Measurements from ENCODE around the gene C3orf62.
A peak's percentile ranks its signal among the peaks of the same experiment; 100 is the strongest.
"Not testable (repeated sequence)": the region's sequence is repeated elsewhere in the genome, so short reads cannot be mapped to it uniquely, and the experiment has no call there.

Gene C3orf62

DNA sequence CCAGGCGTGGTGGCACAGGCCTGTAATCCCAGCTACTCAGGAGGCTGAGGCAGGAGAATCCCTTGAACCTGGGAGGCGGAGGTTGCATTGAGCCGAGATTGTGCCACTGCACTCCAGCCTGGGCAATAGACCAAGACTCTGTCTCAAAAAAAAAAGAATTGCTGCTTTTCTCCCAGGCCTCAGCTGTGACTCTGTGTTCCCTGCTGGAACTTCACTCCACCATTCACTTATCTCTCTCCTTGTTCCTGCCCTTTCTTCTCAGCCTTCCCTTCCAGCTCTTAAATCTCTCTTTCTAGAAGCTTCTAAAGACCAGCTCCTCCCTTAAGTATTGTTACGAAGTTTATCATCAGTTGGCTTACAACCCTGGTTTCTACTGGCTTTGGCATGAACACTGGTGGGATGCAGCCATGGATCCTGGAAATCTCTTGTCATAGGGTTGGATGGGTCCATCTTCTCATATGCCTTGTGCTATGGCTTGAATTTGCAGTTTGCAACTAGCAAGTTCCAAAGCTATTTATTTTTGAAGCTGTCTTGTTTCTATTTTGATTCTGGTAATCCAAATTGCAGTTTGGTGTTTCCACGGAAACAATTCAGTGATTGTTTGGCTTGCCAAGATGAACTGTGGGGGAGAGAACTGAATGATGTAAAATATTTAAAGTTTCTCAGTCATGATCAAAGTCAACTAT, 10.5 kb downstream of the C3orf62 start:
- DNase-seq = no peak

DNA sequence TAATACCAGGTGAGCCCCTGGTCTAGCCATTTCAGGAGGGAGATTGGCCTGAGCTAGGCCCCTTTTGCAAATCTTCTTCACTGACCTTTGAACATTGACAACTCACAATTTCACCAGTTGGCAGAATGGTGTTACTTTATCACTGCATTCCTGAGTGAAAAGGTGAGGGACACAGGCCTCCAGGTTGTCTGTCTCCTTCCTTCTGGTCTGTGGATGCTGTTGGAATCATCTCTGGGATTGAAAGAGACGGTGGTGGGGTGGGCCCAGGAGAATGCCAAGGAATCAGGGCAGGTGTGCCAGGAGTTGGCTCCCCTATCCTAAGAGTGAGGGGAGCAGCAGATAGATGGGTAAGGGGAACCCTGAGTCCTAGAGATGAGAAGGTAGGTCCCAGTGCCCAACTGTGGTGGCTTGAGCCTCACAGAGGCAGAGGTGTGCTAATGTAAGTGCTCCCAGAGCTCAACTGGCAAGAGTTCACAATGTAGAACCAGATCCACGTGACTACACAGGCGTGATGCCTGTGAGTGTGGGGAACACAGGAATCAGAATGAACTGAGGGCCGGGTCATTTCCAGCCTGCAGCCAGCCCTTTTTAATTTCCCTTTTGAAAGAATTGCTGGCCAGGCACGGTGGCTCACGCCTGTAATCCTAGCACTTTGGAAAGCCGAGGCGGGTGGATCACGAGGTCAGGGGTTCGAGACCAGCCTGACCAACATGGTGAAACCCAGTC, 11.2 kb downstream of the C3orf62 start:
- no peak for DNase-seq

DNA sequence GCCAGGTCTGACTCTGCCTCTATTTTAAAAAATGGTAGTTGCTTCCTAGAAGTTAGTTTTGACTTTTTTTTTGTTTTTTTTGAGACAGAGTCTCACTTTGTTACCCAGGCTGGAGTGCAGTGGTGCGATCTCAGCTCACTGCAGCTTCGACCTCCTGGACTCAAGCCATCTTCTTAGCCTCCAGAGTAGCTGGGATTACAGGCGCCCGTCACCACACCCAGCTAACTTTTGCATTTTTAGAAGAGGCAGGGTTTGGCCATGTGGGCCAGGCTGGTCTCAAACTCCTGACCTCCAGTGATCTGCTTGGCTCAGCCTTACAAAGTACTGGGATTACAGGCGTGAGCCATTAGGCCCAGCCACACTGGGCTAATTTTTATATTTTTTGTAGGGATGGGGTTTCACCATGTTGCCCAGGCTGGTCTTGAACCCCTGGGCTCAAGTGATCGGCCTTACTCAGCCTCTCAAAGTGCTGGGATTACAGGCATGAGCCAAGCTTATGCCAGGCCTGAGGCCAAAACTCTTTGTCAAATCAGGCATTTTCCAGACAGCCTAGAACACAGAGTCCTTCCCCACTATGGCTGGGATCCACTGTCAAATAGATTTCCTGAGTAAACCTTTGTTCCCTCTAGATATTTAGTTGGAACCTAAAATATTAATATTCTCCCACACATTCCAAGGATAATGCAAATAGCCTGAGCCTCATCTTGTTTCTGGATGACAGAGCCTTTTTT, 13.7 kb downstream of the C3orf62 start:
- no peak for DNase-seq

DNA sequence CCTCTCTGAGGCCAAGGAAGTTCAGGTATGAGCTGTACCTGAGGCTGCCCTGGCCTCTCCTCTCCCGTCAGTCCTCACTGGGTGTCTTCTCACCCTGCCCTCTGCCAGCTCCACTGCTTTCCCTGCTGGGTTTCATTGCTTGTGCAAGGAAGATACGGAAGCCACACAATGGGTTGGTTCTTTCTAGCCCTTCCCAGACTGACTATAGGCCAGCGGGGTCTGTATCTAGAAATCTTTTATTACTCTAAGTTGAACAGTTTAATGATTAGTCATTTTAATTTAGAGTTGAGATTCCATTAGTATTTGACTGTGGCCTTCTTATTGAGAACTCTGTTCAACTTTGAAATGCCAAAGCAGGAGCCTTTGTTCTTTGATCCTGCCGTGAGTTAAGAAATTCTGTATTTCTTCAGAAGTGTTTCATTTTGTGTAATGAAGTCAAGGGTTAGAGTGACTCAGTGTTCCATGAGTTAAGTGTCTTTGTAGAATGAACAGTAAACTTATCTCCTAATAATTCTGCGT, 16.2 kb downstream of the C3orf62 start:
- no peak for DNase-seq

DNA sequence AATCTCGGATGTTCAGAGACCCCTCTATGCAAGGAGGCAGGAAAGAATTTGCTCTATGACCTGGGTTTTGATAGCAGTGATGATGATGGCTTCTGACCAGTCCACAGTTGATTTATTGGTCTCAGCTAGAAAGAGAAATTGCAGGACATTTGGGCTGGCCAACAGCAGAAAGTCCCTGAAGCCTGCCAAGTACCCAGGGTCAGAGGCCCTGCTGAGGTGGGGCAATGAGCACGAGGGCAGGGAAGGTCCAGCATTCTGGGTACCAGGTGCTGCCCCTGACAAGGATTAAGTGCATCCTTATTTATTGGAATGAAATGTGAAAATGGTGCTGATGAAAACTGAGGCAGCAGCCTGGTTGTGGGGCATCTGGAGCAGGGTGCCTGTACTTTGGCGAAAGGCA, 19.8 kb downstream of the C3orf62 start:
- no peak for DNase-seq

DNA sequence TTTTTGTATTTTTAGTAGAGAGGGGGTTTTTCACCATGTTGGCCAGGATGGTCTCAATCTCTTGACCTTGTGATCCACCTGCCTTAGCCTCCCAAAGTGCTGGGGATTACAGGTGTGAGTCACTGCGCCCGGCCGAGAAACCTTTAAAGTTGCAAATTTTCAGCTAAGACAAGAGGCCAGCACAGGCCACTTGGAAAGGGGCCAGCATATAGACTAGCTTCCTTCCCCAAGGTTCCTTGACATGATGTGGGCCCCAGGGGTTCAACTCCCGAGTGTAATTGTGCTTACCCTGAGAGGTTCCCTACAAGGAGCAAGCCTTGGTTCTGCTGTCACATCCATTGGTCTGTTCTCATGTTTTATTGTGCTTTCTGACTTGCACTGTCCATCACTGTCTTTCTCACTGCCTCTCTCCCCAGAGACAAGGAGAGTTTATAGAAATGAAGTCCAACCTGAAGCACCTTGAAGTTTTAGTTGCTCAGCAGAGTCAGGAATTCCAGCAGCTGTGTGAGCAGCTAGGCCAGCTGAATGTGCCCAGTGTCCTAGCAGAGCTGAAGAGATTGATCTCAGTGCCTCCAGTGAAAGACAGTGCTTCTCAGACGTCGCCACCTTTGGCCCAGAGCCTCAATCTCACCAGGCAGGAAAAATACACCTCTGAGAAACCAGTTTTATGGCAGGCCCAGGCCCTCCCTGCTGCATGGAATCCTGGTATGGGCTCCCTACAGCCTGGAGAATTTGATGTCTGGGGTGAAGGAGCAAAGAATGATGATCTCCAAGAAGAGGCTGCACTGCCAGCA, 21.1 kb downstream of the C3orf62 start:
- DNase-seq = no peak

DNA sequence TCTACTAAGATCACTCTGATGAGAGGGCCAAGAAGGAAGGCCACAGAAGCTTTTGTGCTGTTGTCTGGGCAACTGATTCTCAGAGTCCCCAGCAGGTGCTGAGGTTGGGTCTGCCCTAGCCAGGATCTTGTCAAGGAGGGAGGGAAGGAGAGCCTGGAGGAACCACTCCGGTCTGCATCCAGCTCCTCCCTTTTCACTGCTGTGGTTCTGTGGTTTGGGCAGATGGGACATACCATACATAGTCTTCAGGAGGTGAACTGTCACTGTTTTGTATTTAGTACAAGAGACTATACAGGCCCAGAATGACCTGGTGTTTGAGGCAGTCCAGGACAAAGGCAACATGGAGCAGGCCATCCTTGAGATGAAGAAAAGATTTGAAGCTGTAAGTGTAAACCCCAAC, 21.9 kb downstream of the C3orf62 start:
- no peak for DNase-seq

DNA sequence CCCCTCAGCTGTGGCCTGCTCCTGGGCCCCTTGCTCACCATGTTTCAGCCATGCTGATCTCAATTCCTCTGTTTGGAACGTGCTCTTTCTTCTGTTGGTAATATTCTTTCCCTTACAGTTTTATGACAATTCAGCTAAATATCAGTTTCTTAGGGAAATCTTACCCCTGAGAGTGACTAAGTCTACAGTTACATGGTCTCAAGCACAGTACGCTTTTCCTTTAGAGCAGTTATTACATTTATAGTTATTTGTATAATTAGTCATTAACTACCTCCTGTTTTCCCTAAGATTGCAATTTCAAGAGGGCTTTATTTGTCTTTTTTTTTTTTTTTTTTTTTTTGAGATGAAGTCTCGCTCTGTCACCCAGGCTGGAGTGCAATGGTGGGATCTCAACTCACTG, 23.5 kb downstream of the C3orf62 start:
- DNase-seq = no peak

DNA sequence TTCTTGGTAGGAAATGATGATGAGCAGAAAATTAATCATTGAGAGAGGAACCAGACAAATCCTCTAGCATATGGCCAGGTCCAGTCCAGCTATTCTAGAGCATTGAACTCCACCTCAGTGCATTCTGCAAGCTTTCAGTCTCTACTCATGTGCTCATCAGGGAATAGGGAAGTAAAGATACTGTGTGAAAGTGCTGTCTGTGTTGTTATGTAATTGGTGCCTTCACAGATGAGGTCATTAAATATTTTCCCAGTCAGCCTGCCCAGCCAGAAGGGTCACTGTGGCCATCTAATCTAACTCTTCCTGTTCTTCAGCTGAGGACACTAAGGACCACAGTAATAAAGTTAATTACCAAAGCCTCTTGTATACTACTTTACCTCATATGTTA, 28.2 kb downstream of the C3orf62 start:
- DNase-seq = no peak

DNA sequence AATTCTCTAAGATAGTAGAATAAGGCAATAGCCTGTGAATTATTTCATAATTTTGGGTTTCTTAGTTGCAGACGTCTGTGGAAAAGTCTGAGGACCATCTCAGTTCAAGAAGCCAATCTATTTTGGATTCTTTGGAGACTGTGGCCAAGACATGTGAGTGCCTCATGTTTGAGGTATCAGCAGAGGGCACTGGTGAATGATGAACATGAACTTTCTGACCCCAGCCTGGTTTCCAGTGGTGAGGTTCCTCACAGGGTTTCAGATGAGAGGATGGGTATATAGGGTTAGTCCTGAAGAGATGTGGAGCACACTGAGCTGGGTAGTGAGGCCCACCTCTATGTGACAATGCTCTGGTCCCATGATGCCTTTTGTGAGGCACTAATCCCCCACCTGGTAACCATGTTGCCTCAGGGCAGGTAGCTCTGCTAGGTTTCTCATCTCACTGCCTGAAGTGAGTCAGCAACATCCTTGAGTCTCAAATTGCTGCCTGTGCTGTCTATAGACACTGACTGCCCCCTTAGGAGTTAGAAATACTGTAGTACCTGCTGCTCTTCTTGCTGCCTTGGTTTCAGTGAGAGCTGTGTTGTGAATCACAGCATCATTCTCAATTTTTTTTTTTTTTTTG, 32.3 kb downstream of the C3orf62 start:
- peak; percentile 1 for DNase-seq

DNA sequence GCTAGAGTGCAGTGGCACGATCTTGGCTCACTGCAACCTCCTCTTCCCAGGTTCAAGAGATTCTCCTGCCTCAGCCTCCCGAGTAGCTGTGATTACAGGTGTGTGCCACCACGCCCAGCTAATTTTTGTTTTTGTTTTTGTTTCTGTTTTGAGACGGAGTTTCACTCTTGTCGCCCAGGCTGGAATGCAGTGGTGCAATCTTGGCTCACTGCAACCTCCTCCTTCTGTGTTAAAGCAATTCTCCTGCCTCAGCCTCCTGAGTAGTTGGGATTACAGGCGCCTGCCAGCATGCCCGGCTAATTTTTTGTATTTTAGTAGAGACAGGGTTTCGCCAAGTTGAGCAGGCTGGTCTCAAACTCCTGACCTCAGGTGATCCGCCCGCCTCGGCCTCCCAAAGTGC, 36.9 kb downstream of the C3orf62 start:
- not testable (repeated sequence) for DNase-seq

DNA sequence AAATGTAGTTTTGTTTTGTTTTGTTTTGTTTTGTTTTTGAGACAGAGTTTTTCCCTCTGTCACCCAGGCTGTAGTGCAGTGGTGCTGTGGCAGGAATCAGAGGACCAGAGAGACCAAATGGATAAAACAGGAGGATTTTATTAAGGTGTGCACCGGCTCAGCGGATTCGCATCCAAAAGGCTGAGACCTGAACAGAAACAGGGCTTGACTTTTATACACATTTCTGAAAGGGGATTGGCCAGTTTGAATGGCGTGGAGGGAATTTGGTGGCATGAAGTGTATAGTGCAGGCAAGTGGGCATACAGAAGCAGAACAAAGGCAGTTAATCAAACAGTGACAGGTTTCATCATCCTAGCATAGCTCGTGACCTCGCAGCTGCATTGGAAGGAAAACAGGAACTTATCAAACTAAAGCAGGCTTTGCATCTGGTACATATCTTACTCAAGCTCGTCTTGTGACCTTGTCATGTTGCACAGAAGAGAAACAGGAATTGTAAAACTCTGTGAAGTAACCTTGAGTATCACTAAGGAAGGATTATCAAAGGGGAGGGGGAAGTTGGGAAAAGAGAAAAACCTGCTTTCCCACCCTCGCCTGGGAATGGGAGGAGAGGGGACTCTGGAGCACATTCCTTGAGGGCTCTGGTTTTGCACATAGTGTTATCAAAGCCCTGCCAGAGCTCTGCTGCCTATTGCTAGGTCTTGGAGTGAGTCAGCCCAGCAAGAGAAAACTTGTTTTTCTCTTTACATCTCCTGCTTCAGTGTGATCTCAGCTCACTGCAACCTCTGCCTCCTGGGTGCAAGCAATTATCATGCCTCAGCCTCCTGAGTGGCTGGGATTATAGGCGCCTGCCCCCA, 38.5 kb downstream of the C3orf62 start:
- no peak for DNase-seq

DNA sequence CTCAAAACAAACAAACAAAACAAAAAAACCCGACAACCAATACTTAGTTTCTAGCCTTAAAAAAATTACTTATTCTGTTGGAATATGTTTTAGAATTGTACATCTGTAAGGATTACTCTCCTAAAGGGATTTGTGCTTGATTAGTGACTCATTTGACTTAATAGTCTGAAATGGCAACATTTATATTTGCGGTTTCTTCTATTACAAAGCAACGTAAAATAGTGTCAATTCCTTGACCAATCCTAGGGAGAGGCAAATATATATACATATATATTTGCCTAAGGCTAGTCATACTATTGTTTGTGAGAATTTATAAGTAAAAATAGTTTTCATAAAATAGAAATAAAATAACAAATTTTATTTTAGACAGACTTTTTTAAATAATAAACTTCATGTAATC, 39.7 kb downstream of the C3orf62 start:
- DNase-seq = no peak

DNA sequence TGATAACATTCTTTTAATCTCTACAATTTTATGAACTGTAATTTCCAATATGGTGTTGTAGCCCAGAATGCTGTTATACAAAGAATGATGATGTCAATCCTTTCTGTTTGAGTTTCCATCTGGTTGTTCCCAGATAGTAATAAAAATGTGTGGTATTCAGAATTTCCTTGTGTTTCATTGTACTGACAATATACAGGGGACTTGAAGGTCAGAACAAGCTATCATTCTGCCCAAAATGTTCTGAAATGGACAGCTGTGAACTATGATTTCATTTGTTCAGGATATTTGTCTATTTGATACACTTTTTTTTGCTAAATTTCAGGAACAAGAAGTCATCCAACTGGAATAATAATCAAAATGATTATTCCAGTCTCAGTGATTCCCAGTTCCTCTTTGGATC, 40.8 kb downstream of the C3orf62 start:
- DNase-seq = no peak

DNA sequence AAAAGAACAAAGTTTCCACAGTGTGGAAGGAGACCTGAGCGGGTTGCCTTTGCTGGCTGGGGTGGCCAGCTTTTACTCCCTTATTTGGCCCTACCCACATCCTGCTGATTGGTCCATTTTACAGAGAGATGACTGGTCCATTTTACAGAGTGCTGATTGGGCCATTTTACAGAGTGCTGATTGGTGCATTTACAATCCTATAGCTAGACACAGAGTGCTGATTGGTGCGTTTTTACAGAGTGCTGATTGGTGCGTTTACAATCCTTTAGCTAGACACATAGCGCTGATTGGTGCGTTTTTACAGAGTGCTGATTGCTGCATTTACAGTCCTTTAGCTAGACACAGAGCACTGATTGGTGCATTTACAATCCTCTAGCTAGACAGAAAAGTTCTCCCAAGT, 48.2 kb downstream of the C3orf62 start:
- not testable (repeated sequence) for DNase-seq

DNA sequence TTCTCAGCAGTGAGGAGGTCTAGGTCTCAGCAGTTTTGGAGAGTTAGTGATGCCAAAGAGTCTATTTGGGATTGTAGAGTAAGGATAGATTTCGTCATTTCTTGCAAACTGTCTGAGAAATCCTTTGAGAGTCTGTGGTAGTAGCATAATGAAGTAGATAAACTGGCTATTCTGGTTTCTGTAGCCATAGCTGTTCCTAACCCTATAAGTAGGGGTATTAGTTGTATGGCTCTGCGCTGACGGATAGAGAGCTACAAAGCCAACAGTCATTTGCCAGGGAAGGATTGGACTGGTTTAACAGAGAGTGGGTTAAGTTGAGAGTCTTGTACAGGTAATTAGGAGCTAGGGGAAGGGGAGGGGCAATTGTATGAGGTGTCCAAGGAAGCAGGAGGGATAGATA, 55.0 kb downstream of the C3orf62 start:
- DNase-seq = no peak

DNA sequence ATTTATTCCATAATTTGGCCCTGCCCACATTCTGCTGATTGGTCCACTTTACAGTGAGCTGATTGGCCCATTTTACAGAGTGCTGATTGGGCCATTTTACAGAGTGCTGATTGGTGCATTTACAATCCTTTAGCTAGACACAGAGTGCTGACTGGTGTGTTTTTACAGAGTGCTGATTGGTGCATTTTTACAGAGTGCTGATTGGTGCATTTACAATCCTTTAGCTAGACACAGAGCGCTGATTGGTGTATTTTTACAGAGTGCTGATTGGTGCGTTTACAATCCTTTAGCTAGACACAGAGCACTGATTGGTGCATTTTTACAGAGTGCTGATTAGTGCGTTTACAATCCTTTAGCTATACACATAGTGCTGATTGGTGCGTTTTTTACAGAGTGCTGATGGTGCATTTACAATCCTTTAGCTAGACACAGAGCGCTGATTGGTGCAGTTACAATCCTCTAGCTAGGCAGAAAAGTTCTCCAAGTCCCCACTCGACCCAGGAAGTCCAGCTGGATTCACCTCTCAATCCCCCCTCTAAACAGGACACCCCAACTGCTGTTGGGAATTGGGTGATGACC, 56.0 kb downstream of the C3orf62 start:
- DNase-seq = not testable (repeated sequence)

DNA sequence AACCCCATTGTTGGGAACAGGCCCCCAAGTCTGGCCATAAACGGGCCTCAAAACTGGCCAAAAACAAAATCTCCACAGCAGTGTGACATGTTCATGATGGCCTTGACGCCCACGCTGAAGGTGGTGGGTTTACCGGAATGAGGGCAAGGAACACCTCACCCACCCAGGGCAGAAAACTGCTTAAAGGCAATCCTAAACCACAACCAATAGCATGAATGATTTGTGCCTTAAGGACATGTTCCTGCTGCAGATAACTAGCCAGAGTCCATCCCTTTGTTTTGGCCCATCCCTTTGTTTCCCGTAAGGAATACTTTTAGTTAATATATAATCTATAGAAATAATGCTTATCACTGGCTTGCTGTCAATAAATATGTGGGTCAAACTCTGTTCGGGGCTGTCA, 57.9 kb downstream of the C3orf62 start:
- no peak for DNase-seq

Data from SHP77 treated with DMSO at 0.1 percent for 48 hours (cell line).